ENCODE data around the gene ADK.

Gene ADK

GRCh38 chr10:74708246-74708645 lies 557.2 kb downstream of the ADK start:
- H3K4me1 Mint-ChIP-seq, result peaks cover 25% of the 10 kb centered on the region
- H3K27me3 Mint-ChIP-seq (ENCODE audit: low read depth, poor library complexity), result peaks cover 5% of the 10 kb centered on the region
- no peak for DNase-seq
- no peak overlapping the region for H3K4me3 Mint-ChIP-seq
- peaks cover 9% of the 10 kb centered on the region for H3K36me3 Mint-ChIP-seq (ENCODE audit: low read depth)
- no peak overlapping the region for H3K27ac Mint-ChIP-seq
- peaks cover 11% of the 10 kb centered on the region for H3K9me3 Mint-ChIP-seq
- no peak for TF ChIP-seq CTCF (IDR thresholded peaks at IDR 0.05)

DNA sequence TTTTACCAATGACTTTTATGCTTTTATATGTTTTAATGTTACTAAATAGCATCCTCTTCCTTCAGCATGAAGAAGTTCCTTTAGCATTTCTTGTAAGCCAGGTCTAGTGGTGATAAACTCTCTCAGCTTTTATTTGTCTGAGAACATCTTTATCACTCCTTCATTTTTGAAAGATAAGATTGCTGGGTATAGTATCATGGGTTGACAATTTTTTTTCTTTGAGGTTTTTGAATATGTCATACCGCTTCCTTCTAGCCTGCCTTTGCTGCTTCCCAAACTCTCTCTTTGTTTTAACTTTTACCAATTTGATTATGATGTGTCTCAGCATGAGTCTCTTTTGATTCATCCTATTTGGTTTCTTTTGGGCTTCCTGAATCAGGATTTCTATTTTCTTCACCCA lies 567.2 kb downstream of the ADK start:
- H3K27me3 Mint-ChIP-seq (ENCODE audit: low read depth, poor library complexity), result peaks cover 2% of the 10 kb centered on the region
- H3K9me3 Mint-ChIP-seq, result peaks cover 87% of the 10 kb centered on the region
- TF ChIP-seq CTCF (IDR thresholded peaks at IDR 0.05), result no peak
- no peak overlapping the region for H3K27ac Mint-ChIP-seq
- no peaks in the 10 kb centered on the region for H3K4me1 Mint-ChIP-seq
- DNase-seq, result no peak
- no peak overlapping the region for H3K4me3 Mint-ChIP-seq
- peaks cover 54% of the 10 kb centered on the region for H3K36me3 Mint-ChIP-seq (ENCODE audit: low read depth)

GRCh38 chr10:74728225-74728624 lies 577.2 kb downstream of the ADK start:
- H3K36me3 Mint-ChIP-seq (ENCODE audit: low read depth), result peaks cover 10% of the 10 kb centered on the region
- no peaks in the 10 kb centered on the region for H3K4me1 Mint-ChIP-seq
- no peak overlapping the region for H3K4me3 Mint-ChIP-seq
- no peak overlapping the region for H3K27ac Mint-ChIP-seq
- TF ChIP-seq CTCF (IDR thresholded peaks at IDR 0.05), result no peak
- DNase-seq, result no peak
- no peaks in the 10 kb centered on the region for H3K27me3 Mint-ChIP-seq (ENCODE audit: low read depth, poor library complexity)
- peaks cover 29% of the 10 kb centered on the region for H3K9me3 Mint-ChIP-seq

- Mint-ChIP-seq H3K9me3 (peaks cover 20% of the 10 kb centered on the region), H3K4me3 (no peak overlapping the region), H3K27ac (peak overlapping the region; percentile 37), H3K36me3 (ENCODE audit: low read depth) (peaks cover 3% of the 10 kb centered on the region), H3K27me3 (ENCODE audit: low read depth, poor library complexity) (no peaks in the 10 kb centered on the region), H3K4me1 (no peaks in the 10 kb centered on the region)
- TF ChIP-seq CTCF (IDR thresholded peaks at IDR 0.05), result no peak
- no peak for DNase-seq
Observed at GRCh38 chr10:74730246-74730645, 579.2 kb downstream of the ADK start.

GRCh38 chr10:74733612-74734011 lies 582.6 kb downstream of the ADK start:
- TF ChIP-seq CTCF (IDR thresholded peaks at IDR 0.05), result no peak
- H3K4me3 Mint-ChIP-seq, result no peak overlapping the region

DNA sequence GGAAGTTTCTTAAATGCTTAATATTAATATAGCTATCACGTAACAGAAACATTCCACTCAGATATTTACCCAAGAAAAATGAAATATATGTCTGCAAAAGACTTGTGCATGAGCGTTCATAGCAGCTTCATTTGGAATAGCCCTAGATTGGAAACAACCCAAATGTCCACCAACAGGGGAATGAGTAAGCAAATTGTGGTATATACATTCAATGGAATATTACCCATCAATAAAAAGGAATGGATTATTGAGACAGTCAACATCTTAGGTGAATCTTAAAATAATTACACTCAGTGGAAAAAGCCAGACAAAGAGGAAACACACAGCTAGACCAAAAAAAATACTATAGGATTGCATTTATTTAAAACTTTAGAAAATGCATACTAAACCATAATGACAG lies 585.0 kb downstream of the ADK start:
- Mint-ChIP-seq H3K27me3 (ENCODE audit: low read depth, poor library complexity) (peaks cover 5% of the 10 kb centered on the region), H3K36me3 (ENCODE audit: low read depth) (peaks cover 3% of the 10 kb centered on the region), H3K9me3 (peaks cover 16% of the 10 kb centered on the region), H3K4me3 (no peak overlapping the region), H3K4me1 (peaks cover 12% of the 10 kb centered on the region), H3K27ac (no peak overlapping the region)
- DNase-seq, result no peak
- TF ChIP-seq CTCF (IDR thresholded peaks at IDR 0.05), result no peak

More at GRCh38 chr10:74733612-74734011, 582.6 kb downstream of the ADK start:
- Mint-ChIP-seq H3K27ac (no peak overlapping the region), H3K9me3 (peaks cover 16% of the 10 kb centered on the region), H3K4me1 (no peaks in the 10 kb centered on the region), H3K27me3 (ENCODE audit: low read depth, poor library complexity) (peaks cover 4% of the 10 kb centered on the region), H3K36me3 (ENCODE audit: low read depth) (peaks cover 3% of the 10 kb centered on the region)
- no peak for DNase-seq

Measured in nephron progenitor cell (in vitro differentiated cells).